Gastroesophageal sphincter (tissue), 3 donors: ENCODE measurements around the gene KRT3.

Experiments
- EP300 ChIP-seq: sonication (generic); formaldehyde crosslinking; IDR thresholded peaks from one replicate; pipeline ENCODE4 v1.6.1; 2017; ENCODE audit warnings: antibody characterized with exemption, mild to moderate bottlenecking
- POLR2A ChIP-seq, 2 donors: fragments of 450-650 bp; IDR thresholded peaks; one replicate each; pipeline ENCODE4 v1.6.1; 2017; ENCODE audit warnings: antibody characterized with exemption in 2 of 2, mild to moderate bottlenecking in 2 of 2, moderate library complexity in 1 of 2
- POLR2AphosphoS5 ChIP-seq: sonication (generic); formaldehyde crosslinking; IDR thresholded peaks from one replicate; pipeline ENCODE4 v1.6.1; 2017; ENCODE audit warnings: antibody characterized with exemption
- TF ChIP-seq, protein P1 (sequence below), 4 experiments: fragments of 200-600 bp in 2 of 4; fragments of 450-650 bp in 2 of 4; sonication (generic) in 1 of 4; IDR thresholded peaks; one replicate each; pipeline ENCODE4 v1.5.1; 2017 to 2019; ENCODE audit warnings: antibody characterized with exemption in 4 of 4, mild to moderate bottlenecking in 2 of 4, moderate library complexity in 2 of 4

GRCh38 chr12:52815676-52816588 is 20.0 kb upstream of the KRT3 start:
- TF ChIP-seq, protein P1, sequence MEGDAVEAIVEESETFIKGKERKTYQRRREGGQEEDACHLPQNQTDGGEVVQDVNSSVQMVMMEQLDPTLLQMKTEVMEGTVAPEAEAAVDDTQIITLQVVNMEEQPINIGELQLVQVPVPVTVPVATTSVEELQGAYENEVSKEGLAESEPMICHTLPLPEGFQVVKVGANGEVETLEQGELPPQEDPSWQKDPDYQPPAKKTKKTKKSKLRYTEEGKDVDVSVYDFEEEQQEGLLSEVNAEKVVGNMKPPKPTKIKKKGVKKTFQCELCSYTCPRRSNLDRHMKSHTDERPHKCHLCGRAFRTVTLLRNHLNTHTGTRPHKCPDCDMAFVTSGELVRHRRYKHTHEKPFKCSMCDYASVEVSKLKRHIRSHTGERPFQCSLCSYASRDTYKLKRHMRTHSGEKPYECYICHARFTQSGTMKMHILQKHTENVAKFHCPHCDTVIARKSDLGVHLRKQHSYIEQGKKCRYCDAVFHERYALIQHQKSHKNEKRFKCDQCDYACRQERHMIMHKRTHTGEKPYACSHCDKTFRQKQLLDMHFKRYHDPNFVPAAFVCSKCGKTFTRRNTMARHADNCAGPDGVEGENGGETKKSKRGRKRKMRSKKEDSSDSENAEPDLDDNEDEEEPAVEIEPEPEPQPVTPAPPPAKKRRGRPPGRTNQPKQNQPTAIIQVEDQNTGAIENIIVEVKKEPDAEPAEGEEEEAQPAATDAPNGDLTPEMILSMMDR (IDR thresholded peaks at IDR 0.05): no peak
- no peak for TF ChIP-seq POLR2A (IDR thresholded peaks at IDR 0.05)
- no peak for TF ChIP-seq POLR2AphosphoS5
- no peak for TF ChIP-seq EP300
